GM12873 (cell line): ENCODE measurements around the gene BABAM2.

ENCODE experiments used
- TF ChIP-seq, protein P1 (sequence below): IDR thresholded peaks from 2 replicates; pipeline ENCODE4 v1.5.1; 2012; ENCODE audit warnings: low read depth, mild to moderate bottlenecking, moderate library complexity, low read length, control low read depth; ENCODE audit not compliant: insufficient read depth; ENCODE audit errors: missing control alignments

BABAM2 gene

GRCh38 chr2:28282248-28282647 lies 391.7 kb downstream of the BABAM2 start:
- TF ChIP-seq, protein P1, sequence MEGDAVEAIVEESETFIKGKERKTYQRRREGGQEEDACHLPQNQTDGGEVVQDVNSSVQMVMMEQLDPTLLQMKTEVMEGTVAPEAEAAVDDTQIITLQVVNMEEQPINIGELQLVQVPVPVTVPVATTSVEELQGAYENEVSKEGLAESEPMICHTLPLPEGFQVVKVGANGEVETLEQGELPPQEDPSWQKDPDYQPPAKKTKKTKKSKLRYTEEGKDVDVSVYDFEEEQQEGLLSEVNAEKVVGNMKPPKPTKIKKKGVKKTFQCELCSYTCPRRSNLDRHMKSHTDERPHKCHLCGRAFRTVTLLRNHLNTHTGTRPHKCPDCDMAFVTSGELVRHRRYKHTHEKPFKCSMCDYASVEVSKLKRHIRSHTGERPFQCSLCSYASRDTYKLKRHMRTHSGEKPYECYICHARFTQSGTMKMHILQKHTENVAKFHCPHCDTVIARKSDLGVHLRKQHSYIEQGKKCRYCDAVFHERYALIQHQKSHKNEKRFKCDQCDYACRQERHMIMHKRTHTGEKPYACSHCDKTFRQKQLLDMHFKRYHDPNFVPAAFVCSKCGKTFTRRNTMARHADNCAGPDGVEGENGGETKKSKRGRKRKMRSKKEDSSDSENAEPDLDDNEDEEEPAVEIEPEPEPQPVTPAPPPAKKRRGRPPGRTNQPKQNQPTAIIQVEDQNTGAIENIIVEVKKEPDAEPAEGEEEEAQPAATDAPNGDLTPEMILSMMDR, result no peak

DNA sequence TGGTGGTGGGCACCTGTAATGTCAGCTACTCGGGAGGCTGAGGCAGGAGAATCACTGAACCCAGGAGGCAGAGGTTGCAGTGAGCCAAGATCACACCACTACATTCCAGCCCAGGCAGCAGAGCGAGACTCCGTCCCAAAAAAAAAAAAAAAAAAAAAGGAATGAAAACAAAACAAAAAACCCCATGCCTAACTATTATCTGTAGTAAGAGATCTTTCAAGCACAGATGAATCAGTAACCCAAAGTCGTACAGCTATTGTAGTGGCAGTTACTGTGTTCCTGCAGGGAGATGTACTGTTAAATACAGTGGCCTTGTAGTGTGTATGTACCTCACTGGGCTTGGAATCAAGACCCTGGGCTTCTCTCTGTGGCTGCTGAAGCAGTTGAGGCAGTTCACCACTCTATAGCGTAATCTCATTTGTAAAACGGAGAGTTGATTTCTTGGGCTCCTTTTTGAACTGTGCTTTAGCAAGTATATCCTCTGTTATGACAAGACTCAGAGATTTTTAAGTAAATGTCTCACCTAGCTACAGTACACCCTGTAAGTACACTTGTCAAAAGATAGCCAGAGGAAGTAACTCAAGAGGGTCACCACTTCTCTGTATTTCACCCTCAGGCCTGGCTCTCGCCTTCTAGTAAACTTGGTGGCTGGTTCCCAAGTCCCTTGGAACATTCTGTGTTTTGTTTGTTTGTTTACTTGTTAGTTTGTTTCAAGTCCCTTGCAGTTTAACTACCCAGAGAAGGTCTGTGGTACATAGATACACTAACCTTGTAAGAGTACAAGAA lies 392.5 kb downstream of the BABAM2 start:
- TF ChIP-seq, protein P1, result no peak

GRCh38 chr2:28283861-28284260 lies 393.3 kb downstream of the BABAM2 start:
- TF ChIP-seq, protein P1, result no peak

GRCh38 chr2:28286678-28287077 lies 396.1 kb downstream of the BABAM2 start:
- TF ChIP-seq, protein P1, result no peak

- TF ChIP-seq, protein P1, result no peak
Measured at GRCh38 chr2:28287256-28287915, 396.9 kb downstream of the BABAM2 start.

DNA sequence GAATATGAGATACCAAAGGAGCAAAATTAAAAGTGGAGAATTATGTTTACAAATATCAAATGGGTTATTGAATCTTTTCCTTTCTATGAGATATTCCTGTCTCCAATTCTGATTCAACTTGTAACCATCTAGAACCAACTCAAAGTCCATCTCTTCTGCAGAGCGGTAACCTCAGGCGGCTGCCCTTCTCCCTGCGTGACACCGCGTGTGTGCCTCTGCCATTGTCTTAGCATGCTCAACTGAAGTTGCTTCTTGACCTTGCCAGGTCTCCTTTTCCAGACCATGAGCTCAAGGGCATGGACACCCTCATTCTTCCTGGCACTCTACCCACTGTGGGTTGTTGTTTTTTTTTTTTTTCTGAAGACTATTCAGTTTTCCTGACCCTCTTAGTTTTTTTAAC lies 398.1 kb downstream of the BABAM2 start:
- TF ChIP-seq, protein P1, result no peak

- TF ChIP-seq, protein P1, result no peak
Measured at GRCh38 chr2:28291811-28292440, 401.4 kb downstream of the BABAM2 start.
